Loucy (cell line): Measurements from ENCODE around the gene RNF169.

Source experiments
- H2AFZ ChIP-seq: fragments of 200-600 bp; sonication (generic); 2 replicates; pipeline ENCODE4 v1.6.0; 2016; ENCODE audit warnings: antibody characterized with exemption, mild to moderate bottlenecking, low read length, moderate library complexity
- H3F3A ChIP-seq: fragments of 200-600 bp; 2 replicates; pipeline ENCODE4 v1.6.0; 2016; ENCODE audit warnings: antibody characterized with exemption, low read depth, mild to moderate bottlenecking
- H3K27me3 ChIP-seq: fragments of 200-600 bp; sonication (generic); 2 replicates; pipeline ENCODE4 v1.6.1; 2014; ENCODE audit warnings: low read length, mild to moderate bottlenecking; ENCODE audit not compliant: insufficient read depth, poor library complexity, severe bottlenecking
- H3K36me3 ChIP-seq: fragments of 200-600 bp; sonication (generic); 2 replicates; pipeline ENCODE4 v1.6.1; 2016; ENCODE audit warnings: low read length; ENCODE audit not compliant: insufficient read depth
- H3K4me1 ChIP-seq: fragments of 200-600 bp; sonication (generic); 2 replicates; pipeline ENCODE4 v1.5.1; 2014; ENCODE audit warnings: low read length, mild to moderate bottlenecking; ENCODE audit not compliant: insufficient read depth, poor library complexity, severe bottlenecking
- H3K4me2 ChIP-seq: fragments of 200-600 bp; sonication (generic); 2 replicates; pipeline ENCODE4 v1.6.0; 2014; ENCODE audit warnings: antibody characterized with exemption, low read length, low read depth, mild to moderate bottlenecking; ENCODE audit not compliant: poor library complexity, severe bottlenecking
- H3K4me3 ChIP-seq: fragments of 200-600 bp; sonication (generic); 2 replicates; pipeline ENCODE4 v1.5.1; 2014; ENCODE audit warnings: low read length, mild to moderate bottlenecking, mixed read lengths; ENCODE audit not compliant: poor library complexity, severe bottlenecking
- H3K79me2 ChIP-seq: fragments of 200-600 bp; sonication (generic); 2 replicates; pipeline ENCODE4 v1.6.1; 2014; ENCODE audit warnings: low read length; ENCODE audit not compliant: insufficient read depth
- H3K9ac ChIP-seq: fragments of 200-600 bp; sonication (generic); 2 replicates; pipeline ENCODE4 v1.6.0; 2014; ENCODE audit warnings: mild to moderate bottlenecking, low read depth, low read length, moderate library complexity; ENCODE audit not compliant: poor library complexity, severe bottlenecking
- H3K9me2 ChIP-seq: fragments of 200-600 bp; sonication (generic); replicated peaks from 2 replicates; pipeline ENCODE4 v1.6.1; 2016; ENCODE audit warnings: low read depth, low read length, mixed read lengths
- H3K9me3 ChIP-seq: fragments of 200-600 bp; sonication (generic); 2 replicates; pipeline ENCODE4 v1.6.1; 2014; ENCODE audit warnings: mild to moderate bottlenecking, antibody characterized with exemption, low read length, low read depth; ENCODE audit not compliant: insufficient read depth
- H4K20me1 ChIP-seq: fragments of 200-600 bp; sonication (generic); 2 replicates; pipeline ENCODE4 v1.6.0; 2014; ENCODE audit warnings: antibody characterized with exemption, low read length, mild to moderate bottlenecking; ENCODE audit not compliant: insufficient read depth, poor library complexity, severe bottlenecking
- EZH2phosphoT487 ChIP-seq: fragments of 200-600 bp; IDR thresholded peaks from 2 replicates; pipeline ENCODE4 v1.6.1; 2018; ENCODE audit warnings: antibody characterized with exemption, mild to moderate bottlenecking, moderate library complexity, borderline replicate concordance
- TF ChIP-seq, protein P1 (sequence below): fragments of 200-600 bp; sonication (generic); conservative IDR thresholded peaks from 2 replicates; pipeline ENCODE4 v1.5.1; 2014; ENCODE audit warnings: mild to moderate bottlenecking, antibody characterized with exemption, low read length

Gene RNF169

DNA sequence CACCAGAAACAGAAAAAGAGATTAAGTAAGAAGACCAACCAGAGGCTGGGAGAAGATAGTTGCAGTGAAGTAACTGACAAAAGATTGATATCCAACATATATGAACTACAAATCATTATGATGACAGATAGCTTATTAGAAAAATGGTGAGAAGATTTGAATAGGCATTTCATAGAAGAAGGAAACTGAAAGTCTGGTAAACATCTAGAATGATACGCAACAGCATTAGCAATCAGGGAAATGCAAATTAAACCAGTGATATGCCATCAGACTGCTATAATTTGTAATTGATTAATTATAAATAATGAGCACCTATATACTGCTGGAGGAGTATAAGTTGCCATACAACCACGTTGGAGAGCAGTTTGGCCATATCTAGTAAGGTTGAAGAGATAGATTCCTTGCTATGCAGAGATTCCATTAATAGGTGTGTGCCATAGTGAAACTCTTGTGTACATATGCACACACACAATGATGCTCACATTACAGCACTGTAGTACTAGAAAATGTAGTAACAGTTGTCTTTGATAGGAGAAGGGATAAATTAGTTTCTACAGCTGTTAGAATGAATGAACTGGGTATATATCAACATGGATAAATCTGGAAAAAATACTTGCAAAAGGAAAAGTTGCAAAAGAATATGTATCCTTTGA, 20.5 kb downstream of the RNF169 start:
- Histone ChIP-seq H4K20me1 (peaks cover 20% of the 10 kb centered on the region), H3K36me3 (no peaks in the 10 kb centered on the region), H3K4me1 (no peaks in the 10 kb centered on the region), H3K9me3 (no peaks in the 10 kb centered on the region), H2AFZ (no peak overlapping the region), H3K4me3 (no peak overlapping the region), H3K79me2 (peaks cover 67% of the 10 kb centered on the region), H3F3A (no peaks in the 10 kb centered on the region), H3K4me2 (no peak overlapping the region), H3K9ac (no peak overlapping the region), H3K9me2 (no peaks in the 10 kb centered on the region), H3K27me3 (no peaks in the 10 kb centered on the region)
- TF ChIP-seq, protein P1, sequence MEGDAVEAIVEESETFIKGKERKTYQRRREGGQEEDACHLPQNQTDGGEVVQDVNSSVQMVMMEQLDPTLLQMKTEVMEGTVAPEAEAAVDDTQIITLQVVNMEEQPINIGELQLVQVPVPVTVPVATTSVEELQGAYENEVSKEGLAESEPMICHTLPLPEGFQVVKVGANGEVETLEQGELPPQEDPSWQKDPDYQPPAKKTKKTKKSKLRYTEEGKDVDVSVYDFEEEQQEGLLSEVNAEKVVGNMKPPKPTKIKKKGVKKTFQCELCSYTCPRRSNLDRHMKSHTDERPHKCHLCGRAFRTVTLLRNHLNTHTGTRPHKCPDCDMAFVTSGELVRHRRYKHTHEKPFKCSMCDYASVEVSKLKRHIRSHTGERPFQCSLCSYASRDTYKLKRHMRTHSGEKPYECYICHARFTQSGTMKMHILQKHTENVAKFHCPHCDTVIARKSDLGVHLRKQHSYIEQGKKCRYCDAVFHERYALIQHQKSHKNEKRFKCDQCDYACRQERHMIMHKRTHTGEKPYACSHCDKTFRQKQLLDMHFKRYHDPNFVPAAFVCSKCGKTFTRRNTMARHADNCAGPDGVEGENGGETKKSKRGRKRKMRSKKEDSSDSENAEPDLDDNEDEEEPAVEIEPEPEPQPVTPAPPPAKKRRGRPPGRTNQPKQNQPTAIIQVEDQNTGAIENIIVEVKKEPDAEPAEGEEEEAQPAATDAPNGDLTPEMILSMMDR: no peak
- TF ChIP-seq EZH2phosphoT487: no peak

DNA sequence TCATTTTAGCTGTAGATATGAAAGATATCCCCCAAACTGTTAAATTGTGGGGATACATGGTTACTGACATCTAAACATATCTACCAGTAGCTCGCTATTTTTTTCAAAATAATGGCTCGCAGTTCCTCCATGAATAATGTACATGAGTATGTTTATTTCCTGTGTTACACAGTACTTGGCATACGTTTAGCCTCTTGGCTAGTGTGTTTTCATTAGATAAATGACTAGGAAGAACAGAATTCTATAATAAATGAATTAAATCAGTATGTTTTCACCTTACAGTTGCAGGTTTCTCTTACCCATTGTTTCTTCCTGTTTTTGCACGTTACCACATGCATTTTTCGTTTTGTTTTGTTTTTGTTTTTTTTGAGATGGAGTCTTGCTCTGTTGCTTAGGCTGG, 21.8 kb downstream of the RNF169 start:
- H3K9me3 ChIP-seq: no peaks in the 10 kb centered on the region
- H3K4me3 ChIP-seq: no peak overlapping the region
- no peaks in the 10 kb centered on the region for H3K9me2 ChIP-seq
- no peaks in the 10 kb centered on the region for H3K27me3 ChIP-seq
- no peaks in the 10 kb centered on the region for H3F3A ChIP-seq
- no peak overlapping the region for H3K9ac ChIP-seq
- no peak overlapping the region for H3K4me2 ChIP-seq
- H3K4me1 ChIP-seq: no peaks in the 10 kb centered on the region
- H4K20me1 ChIP-seq: peaks cover 20% of the 10 kb centered on the region
- peaks cover 68% of the 10 kb centered on the region for H3K79me2 ChIP-seq
- no peak overlapping the region for H2AFZ ChIP-seq
- H3K36me3 ChIP-seq: no peaks in the 10 kb centered on the region
- TF ChIP-seq, protein P1: no peak
- no peak for TF ChIP-seq EZH2phosphoT487

DNA sequence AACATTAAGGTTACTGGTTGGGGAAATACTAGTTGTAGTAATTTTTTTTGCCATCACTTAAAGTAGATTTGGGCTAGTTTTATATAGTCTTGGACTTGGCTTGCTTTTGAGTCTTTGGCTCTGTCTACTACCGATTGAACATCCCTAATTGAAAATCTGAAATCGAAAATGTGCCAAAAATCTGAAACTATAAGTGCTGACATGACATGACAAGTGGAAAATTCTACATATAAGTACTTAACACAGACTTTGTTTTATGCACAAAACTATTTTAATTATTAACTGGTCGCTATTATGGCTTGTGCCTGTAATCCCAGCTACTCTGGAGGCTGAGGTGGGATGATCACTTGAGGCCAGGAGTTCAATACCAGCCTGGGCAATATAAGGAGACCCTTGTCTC, 22.5 kb downstream of the RNF169 start:
- Histone ChIP-seq H3K27me3 (no peaks in the 10 kb centered on the region), H2AFZ (no peak overlapping the region), H3K9me3 (no peaks in the 10 kb centered on the region), H4K20me1 (peaks cover 22% of the 10 kb centered on the region), H3F3A (no peaks in the 10 kb centered on the region), H3K4me1 (no peaks in the 10 kb centered on the region), H3K9ac (no peak overlapping the region), H3K4me3 (no peak overlapping the region), H3K79me2 (peaks cover 74% of the 10 kb centered on the region), H3K9me2 (no peaks in the 10 kb centered on the region), H3K4me2 (no peak overlapping the region), H3K36me3 (0 out of 2 replicates have a peak, but pooled peaks cover 5% of the 10 kb centered on the region)
- TF ChIP-seq, protein P1: no peak
- no peak for TF ChIP-seq EZH2phosphoT487
